GM18909 (cell line): ENCODE measurements around the gene TBC1D1.

ENCODE experiments used
- ATAC-seq: cut with Tn5 transposase; IDR thresholded peaks from one replicate; pipeline ENCODE4 v1.9.1; 2021; ENCODE audit warnings: mild to moderate bottlenecking; ENCODE audit not compliant: unreplicated experiment, poor library complexity

TBC1D1 gene

GRCh38 chr4:38153387-38153760 lies 262.5 kb downstream of the TBC1D1 start:
- ATAC-seq: no peak

GRCh38 chr4:38154252-38154651 lies 263.4 kb downstream of the TBC1D1 start:
- ATAC-seq: no peak

DNA sequence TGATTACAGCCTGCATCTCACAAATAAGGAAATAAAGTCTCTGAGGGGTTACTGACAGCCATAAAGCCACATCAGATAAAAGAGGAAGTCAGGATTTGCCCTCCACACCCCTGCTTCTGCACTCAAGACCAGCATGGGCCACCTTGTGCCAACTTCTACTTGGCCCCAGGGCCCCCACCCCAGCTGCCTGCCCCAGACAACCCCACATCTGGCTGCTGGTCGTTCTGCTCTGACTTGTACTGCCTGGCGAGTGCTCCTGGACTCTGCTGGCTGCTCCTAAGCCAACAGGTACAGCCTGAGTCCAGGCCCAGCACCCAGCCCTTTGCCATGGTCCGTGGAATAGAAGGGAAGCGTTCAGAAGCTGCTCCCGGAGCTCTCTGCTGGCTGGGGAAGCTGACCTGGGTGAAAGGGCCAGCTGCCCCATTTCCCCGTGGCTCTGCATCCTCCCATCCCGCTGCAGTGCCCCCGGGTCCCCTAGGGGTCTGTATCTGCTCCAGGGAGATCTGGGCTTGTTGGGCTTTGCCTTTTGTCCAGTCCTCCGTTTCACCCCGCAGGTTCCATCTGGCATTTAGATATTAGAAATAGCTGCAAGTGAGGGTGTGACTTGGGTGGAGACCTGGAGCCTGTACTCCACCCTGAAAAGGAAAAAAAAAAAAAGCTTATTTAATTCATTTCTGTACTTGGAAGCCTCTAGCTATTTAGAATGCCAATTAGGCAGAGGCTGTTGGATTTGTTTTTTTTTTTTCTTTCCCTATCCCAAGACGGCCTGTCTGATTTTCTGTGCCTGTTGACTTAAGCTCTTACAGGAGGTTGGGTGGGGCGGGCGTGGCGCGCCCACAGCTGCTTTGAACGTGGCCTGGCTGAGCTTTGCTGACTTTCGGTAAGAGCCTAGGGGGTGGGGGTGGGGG lies 264.1 kb downstream of the TBC1D1 start:
- no peak for ATAC-seq

DNA sequence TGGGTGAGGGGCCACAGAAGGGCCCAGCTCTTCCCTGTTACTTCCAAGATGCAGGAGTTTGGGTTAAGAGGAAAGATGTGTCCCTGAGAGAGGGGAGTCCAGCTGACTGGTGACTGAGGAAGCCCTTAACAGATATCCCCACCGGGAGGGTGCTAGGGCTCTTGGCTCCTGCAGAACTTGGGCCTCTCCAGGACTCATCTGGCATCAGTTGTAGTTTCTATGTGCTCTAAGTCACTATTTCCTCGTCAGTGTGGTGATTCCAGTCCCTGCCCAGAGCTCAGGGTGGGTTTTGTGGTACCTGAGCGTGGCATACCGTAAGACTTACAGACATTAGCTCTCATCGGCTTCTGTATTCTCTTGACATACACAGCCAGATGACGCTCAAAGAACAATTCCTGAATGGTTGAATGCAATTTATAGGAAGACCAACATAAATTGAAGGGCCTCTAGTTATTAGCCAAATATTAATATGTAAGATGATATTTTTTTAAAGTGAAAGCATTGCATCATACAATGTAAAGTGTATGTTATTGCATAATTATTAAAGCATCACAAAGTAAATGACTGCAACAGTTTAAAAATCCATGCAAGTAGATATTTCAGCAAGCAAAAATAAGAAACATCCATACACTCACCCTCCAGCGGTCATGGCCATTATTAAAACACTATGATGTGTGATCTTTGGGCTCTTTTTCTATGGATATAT lies 264.9 kb downstream of the TBC1D1 start:
- ATAC-seq: no peak

DNA sequence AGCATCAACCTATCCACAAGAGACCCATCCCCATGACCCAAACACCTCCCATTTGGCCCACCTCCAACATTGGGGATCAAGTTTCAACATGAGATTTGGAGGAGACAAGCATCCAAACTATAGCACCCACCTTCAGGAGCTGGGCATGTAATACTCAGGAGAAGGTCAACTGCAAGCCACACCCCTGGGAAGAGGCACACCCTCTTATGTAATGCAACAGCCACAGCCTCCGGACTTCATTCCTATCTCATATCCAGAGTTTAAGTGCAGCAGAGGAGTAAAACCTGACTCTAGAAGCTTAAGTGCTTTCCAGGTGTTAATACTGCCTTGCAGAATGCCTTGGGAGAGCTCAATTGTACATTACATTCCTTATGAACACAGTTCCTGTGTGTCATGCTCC lies 266.7 kb downstream of the TBC1D1 start:
- ATAC-seq: no peak

DNA sequence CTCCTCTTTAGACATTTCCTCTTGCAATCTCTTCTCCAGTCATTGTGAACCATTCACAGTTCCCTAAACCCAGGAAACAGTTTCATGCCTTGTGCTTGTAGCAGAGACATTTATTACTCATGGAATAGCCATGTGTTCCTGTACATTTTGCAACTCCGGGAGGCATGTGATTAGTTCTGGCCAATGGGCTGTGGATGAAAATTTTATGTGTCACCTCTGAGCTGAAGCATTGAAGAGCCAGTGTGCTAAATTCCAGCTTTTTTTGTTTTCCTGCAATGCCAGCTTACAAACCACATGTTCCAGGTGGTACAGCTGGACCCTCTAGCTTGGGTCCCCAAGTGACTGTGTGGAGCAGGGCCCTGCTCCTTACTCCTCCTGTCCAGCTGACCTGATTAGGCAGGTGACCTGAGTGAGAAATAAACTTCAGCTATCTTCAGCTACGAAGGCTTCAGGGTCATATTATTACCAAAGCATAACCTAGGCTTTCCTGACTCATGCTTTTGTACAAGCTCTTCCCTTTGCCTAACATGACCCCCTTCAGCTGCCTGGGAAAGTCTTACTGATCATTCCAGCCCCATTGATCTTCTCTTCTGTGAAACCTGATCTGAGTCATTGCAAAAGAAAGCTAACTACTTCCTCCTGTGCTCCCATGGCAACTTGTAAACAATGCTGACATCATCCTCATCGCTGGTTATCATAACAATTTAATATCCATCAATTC lies 269.8 kb downstream of the TBC1D1 start:
- peak; percentile 93 for ATAC-seq

GRCh38 chr4:38161208-38162113 lies 270.6 kb downstream of the TBC1D1 start:
- no peak for ATAC-seq

DNA sequence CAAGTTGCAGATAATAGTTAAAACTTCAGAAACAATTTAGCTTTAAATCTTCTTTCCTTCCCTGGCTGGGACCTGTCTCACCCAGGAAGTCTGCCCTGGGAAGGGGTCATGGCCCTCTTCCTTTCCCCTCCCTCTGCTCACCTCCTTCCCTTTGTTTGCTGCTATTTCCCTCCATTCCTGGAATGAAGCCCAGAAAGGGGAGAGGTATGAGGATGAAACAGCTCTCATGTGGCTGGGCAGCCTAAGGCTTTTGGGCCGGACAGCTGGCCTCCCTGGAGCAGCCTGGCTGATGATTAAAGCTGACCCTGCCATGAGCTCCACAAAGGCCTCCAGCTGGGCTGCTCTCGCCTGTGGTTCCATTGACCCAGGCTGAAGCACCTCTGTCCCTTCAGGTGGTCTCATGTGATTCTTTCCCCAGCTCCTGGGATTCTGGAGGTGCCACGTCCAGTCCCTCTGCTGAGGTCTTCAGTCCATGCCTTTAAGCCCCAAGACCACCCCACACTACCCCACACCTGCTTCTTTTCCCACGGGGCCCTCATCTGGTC lies 271.4 kb downstream of the TBC1D1 start:
- no peak for ATAC-seq

GRCh38 chr4:38163216-38164006 lies 272.5 kb downstream of the TBC1D1 start:
- no peak for ATAC-seq

- no peak for ATAC-seq
These were observed 273.5 kb downstream of the TBC1D1 start for GRCh38 chr4:38164346-38164745.

GRCh38 chr4:38166082-38166481 lies 275.2 kb downstream of the TBC1D1 start:
- ATAC-seq: no peak

DNA sequence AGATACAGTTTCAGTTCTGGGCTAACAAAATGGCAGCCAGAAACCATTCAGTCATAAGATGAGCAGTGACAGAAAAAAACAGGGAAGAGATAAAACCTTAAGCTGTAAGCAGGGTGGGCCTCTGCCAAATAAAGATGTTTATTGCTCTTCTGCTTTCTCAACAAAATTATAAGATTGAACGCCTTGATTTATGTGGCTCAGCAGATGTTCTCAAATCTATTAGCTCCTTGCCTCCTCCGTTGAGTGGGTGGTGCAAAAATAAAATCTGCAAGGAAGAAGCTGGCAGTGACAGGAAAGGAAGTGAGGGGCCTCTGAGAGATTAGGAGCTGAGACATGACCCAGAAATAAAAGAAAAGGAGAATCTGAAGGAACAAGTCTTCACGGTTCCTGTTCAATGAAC lies 275.9 kb downstream of the TBC1D1 start:
- no peak for ATAC-seq

DNA sequence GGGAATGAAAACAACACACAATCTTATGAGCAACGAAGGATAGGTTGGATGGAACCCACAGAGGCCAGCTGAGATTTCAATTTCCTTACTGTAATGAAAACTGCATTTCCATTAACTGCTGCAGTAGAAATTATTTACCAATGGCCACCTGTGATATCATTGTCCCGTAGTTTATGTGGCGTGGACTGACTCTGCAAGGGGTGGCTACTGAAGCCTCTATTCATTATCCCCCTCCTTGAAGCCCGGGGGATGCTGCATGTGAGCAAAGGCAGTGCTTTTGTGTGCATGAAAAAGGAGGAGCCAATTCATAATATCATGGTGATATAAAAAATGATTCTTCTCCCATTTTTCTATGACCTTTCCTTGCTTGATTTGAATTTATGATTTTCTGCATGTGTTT lies 277.1 kb downstream of the TBC1D1 start:
- ATAC-seq: no peak

- ATAC-seq: no peak
These were observed 278.6 kb downstream of the TBC1D1 start for GRCh38 chr4:38169524-38169923.

DNA sequence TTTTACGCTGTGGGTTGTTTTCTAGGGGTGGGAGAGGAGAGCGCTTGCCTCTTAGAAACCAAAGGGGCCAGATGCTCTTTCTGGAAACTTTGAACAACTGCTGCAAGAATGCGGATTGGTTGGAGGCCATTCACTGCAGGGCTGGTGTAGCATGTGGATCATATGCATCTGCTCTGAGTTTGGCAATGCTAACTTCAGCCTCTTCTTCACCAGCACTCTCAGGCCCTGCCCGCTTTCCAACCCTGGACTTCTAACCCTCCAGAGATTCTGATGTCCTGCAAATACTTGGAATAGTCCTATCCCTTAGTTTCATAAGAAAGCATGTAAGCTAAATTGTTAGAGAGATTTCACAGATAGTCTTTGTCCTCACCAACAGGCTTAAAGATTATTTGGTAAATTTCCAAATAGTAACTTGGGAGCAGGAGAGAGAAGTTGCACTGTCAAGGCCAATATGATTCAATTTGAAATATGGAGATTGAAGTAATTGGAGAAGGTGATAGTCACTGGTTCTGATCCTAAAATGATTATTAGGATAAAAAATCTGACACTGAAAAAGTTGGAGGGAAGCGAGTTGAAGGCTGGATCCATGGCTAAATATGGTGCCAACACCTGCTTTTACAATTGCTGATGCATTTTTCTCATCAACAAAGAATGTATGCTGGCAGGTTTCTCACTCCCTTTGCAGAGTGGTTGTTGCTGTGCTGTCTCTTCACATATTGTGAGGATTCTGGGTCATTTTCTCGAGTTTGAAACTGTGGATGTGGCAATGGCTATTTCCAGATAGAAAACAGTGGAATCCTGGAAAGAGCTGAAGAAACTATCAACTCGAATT lies 279.7 kb downstream of the TBC1D1 start:
- ATAC-seq: no peak

DNA sequence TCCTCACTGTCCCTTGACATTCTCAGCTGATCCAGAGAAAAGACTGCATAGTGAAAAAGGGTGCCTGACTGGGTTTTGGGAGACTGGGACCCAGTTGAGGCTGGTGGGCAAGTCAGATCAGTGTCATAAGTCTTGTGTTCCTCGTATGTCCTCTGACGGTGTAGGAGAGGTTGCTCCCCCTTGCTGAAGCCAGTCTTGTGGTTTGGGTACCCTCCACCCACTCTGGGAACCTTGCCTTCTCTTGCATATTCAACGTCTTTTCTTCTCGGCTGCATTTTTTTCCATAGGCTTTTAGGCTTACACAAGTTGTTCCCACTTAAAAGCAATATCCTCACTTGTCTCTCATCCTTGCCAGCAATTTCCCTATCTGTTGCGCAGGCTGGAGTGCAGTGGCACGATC lies 281.2 kb downstream of the TBC1D1 start:
- ATAC-seq: no peak

- ATAC-seq: no peak
These were observed 283.1 kb downstream of the TBC1D1 start for GRCh38 chr4:38173935-38174518.

DNA sequence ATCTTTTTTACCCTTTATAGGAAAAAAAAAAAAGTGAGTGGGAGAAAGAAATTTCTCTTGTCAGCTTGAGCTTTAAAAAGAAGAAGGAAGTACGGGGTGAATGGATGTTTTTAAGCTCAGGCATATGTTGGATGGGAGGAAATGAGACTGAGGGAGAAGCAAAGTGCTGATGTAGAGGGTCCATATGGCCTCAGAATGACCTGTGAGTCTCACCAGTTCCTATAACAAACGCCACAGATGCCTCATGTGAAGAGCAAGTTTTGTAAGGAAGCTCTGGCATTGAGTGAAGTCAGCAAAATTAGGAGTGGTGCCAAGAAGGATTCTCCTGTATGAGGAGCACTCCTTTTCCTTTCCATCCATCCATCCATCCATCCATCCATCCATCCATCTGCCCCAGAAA lies 283.9 kb downstream of the TBC1D1 start:
- no peak for ATAC-seq
